HepG2 (cell line): ENCODE data around the gene TMEM270. TPM values are rescaled to one million over a fixed set of nuclear protein-coding genes. Genes with fewer than 3 reads are reported as not detected.

Experiments
- ATAC-seq: fragments of 200-7000 bp; cut with Tn5 transposase; 3 replicates; pipeline ENCODE4 v1.9.1; 2020; ENCODE audit warnings: mild to moderate bottlenecking, moderate library complexity
- BruUV-seq: library from RNA; stranded (reverse); fragments of 400-500 nt; replicated peaks from 2 replicates; lab custom pipeline; 2021; lab: Mats Ljungman, UMichigan
- CTCF ChIA-PET: fragments of 300-600 bp; formaldehyde crosslinking; extraction: SDS; loops from one replicate; lab custom pipeline; 2021; ENCODE audit warnings: low total read pairs, inconsistent platforms, low intra/inter-chr PET ratio; lab: Yijun Ruan, JAX
- POLR2A ChIA-PET: fragments of 350-600 bp; sonication (Branson Sonifier 250); formaldehyde crosslinking; loops from one replicate; lab custom pipeline; 2020; ENCODE audit warnings: antibody characterized with exemption, inconsistent platforms; lab: Yijun Ruan, JAX
- DNase-seq: peaks from one replicate; pipeline ENCODE4 v3.0.0-alpha.2; 2015; ENCODE audit warnings: low spot score
- FAIRE-seq: peaks from 3 replicates; lab custom pipeline; 2011; peaks lifted over from hg19 to GRCh38; lab: Jason Lieb, UNC
- H2AFZ ChIP-seq: one replicate; pipeline ENCODE4 v1.6.1; 2011; ENCODE audit warnings: low read length, inconsistent platforms
- H3K27ac ChIP-seq: fragments of 300-600 bp; 3 replicates; pipeline ENCODE4 v1.8.0; 2011; ENCODE audit warnings: mixed run types, mild to moderate bottlenecking, mixed read lengths, low read length, inconsistent platforms; ENCODE audit not compliant: insufficient read depth; ENCODE audit errors: extremely low read length
- H3K27me3 ChIP-seq, 2 experiments: fragments of 200-600 bp in 1 of 2; 2 replicates in 1 of 2; 3 replicates in 1 of 2; pipeline versions ENCODE4 v1.6.0 to v1.8.0; 2011; ENCODE audit warnings: low read length in 2 of 2, mild to moderate bottlenecking in 2 of 2, moderate library complexity in 2 of 2, inconsistent platforms in 1 of 2; ENCODE audit not compliant: insufficient read depth in 2 of 2, control insufficient read depth in 1 of 2
- H3K36me3 ChIP-seq, 2 experiments: fragments of 200-600 bp in 1 of 2; replicated peaks in 1 of 2; 2 replicates in 1 of 2; 3 replicates in 1 of 2; pipeline versions ENCODE4 v1.5.1 to v1.8.0; 2011; ENCODE audit warnings: low read length in 2 of 2, inconsistent platforms in 1 of 2; ENCODE audit not compliant: insufficient read depth in 2 of 2, control insufficient read depth in 1 of 2
- H3K4me1 ChIP-seq: 2 replicates; pipeline ENCODE4 v1.5.1; 2012; ENCODE audit warnings: low read length, inconsistent platforms; ENCODE audit not compliant: insufficient read depth
- H3K4me2 ChIP-seq: 2 replicates; pipeline ENCODE4 v1.6.0; 2011; ENCODE audit warnings: low read depth, low read length, inconsistent platforms
- H3K4me3 ChIP-seq, 3 experiments: fragments of 200-600 bp in 1 of 3; sonication (generic), shearing (Covaris generic) in 1 of 3; replicated peaks in 1 of 3; 2 replicates each; pipeline ENCODE4 v1.5.1; 2011 to 2016; ENCODE audit warnings: low read length in 3 of 3, inconsistent platforms in 2 of 3, low read depth in 2 of 3, mild to moderate bottlenecking in 2 of 3, control low read depth in 1 of 3, mixed read lengths in 1 of 3; ENCODE audit not compliant: insufficient read depth in 1 of 3
- H3K79me2 ChIP-seq: one replicate; pipeline ENCODE4 v1.6.1; 2011; ENCODE audit warnings: low read length, inconsistent platforms; ENCODE audit not compliant: insufficient read depth
- H3K9ac ChIP-seq: 2 replicates; pipeline ENCODE4 v1.6.0; 2011; ENCODE audit warnings: mild to moderate bottlenecking, low read depth, low read length, inconsistent platforms; ENCODE audit not compliant: insufficient read depth
- H3K9me3 ChIP-seq: 2 replicates; pipeline ENCODE4 v1.5.1; 2012; ENCODE audit warnings: mild to moderate bottlenecking, low read length
- H4K20me1 ChIP-seq: 2 replicates; pipeline ENCODE4 v1.6.0; 2011; ENCODE audit warnings: inconsistent platforms, mild to moderate bottlenecking, low read length, moderate library complexity; ENCODE audit not compliant: insufficient read depth
- CEBPG ChIP-seq: IDR thresholded peaks from 2 replicates; pipeline ENCODE4 v1.6.1; 2016
- EHMT2 ChIP-seq: fragments of 200-600 bp; sonication (generic); IDR thresholded peaks from 2 replicates; pipeline ENCODE4 v1.7.0; 2017; ENCODE audit warnings: antibody characterized with exemption, low read depth, low read length, borderline replicate concordance
- EP300 ChIP-seq, 3 experiments: sonication (generic) in 1 of 3; formaldehyde crosslinking in 1 of 3; IDR thresholded peaks; 2 replicates each; pipeline versions ENCODE4 v1.5.1 to v1.6.1; 2011 to 2020; ENCODE audit warnings: low read depth in 2 of 3, low read length in 2 of 3, borderline replicate concordance in 1 of 3, improper control_type of control experiment in 1 of 3, mild to moderate bottlenecking in 1 of 3, missing genetic modification reagents in 1 of 3, moderate library complexity in 1 of 3
- GATA4 ChIP-seq: sonication (generic); IDR thresholded peaks from 2 replicates; pipeline ENCODE4 v1.6.1; 2016; ENCODE audit warnings: antibody characterized with exemption, low read depth, borderline replicate concordance
- MAZ ChIP-seq, 2 experiments: sonication (generic) in 1 of 2; formaldehyde crosslinking in 1 of 2; IDR thresholded peaks; 2 replicates each; pipeline versions ENCODE4 v1.5.0 to v1.6.1; 2012 to 2020; ENCODE audit warnings: low read depth in 2 of 2, mild to moderate bottlenecking in 2 of 2, borderline replicate concordance in 1 of 2, improper control_type of control experiment in 1 of 2, low read length in 1 of 2, missing genetic modification reagents in 1 of 2, moderate library complexity in 1 of 2
- MIER3 ChIP-seq: IDR thresholded peaks from 2 replicates; pipeline ENCODE4 v1.6.1; 2016; ENCODE audit warnings: missing compliant biosample characterization, borderline replicate concordance
- NFATC3 ChIP-seq: sonication (generic); formaldehyde crosslinking; IDR thresholded peaks from 2 replicates; pipeline ENCODE4 v1.5.1; 2020; ENCODE audit warnings: mild to moderate bottlenecking, missing genetic modification reagents
- SOX6 ChIP-seq, 2 experiments: fragments of 450-650 bp in 1 of 2; sonication (generic) in 1 of 2; formaldehyde crosslinking in 1 of 2; IDR thresholded peaks; 2 replicates each; pipeline versions ENCODE4 v1.4.0 to v1.6.1; 2017 to 2020; ENCODE audit warnings: antibody characterized with exemption in 1 of 2, mild to moderate bottlenecking in 1 of 2, missing genetic modification reagents in 1 of 2
- TOPORS ChIP-seq: sonication (generic); formaldehyde crosslinking; IDR thresholded peaks from 2 replicates; pipeline ENCODE4 v1.8.0; 2023; ENCODE audit warnings: mild to moderate bottlenecking, missing genetic modification reagents
- ZEB1 ChIP-seq: IDR thresholded peaks from 2 replicates; pipeline ENCODE4 v1.6.1; 2012; ENCODE audit warnings: mild to moderate bottlenecking, low read depth, inconsistent platforms; ENCODE audit not compliant: insufficient replicate concordance
- ZFP82 ChIP-seq: sonication (generic); formaldehyde crosslinking; IDR thresholded peaks from 2 replicates; pipeline ENCODE4 v1.5.1; 2020; ENCODE audit warnings: mild to moderate bottlenecking, missing genetic modification reagents, borderline replicate concordance
- ZNF138 ChIP-seq: sonication (generic); formaldehyde crosslinking; IDR thresholded peaks from 2 replicates; pipeline ENCODE4 v1.5.0; 2020; ENCODE audit warnings: mild to moderate bottlenecking, low read depth, missing genetic modification reagents
- ZNF225 ChIP-seq: sonication (generic); formaldehyde crosslinking; IDR thresholded peaks from 2 replicates; pipeline ENCODE4 v1.4.0; 2020; ENCODE audit warnings: mild to moderate bottlenecking, missing genetic modification reagents
- ZNF558 ChIP-seq: sonication (generic); formaldehyde crosslinking; IDR thresholded peaks from 2 replicates; pipeline ENCODE4 v1.9.0; 2022; ENCODE audit warnings: mild to moderate bottlenecking, missing genetic modification reagents, borderline replicate concordance
- ZNF674 ChIP-seq: sonication (generic); formaldehyde crosslinking; IDR thresholded peaks from 2 replicates; pipeline ENCODE4 v1.5.0; 2020; ENCODE audit warnings: low read depth, mild to moderate bottlenecking, missing genetic modification reagents
- WGBS: methylation state at CpG from one replicate; pipeline ENCODE4 v1.1.6; 2017; ENCODE audit warnings: low lambda C conversion rate; 5-methylcytosine and 5-hydroxymethylcytosine counted together
- in situ Hi-C: cut with HindIII; loops from 2 replicates; pipeline ENCODE4 v1.10.0; 2017; ENCODE audit warnings: low pct_unique_long_range_greater_than_20kb; ENCODE audit not compliant: extremely low pct_ligation_motif_present
- intact Hi-C: fragments of 100-400 bp; cut with micrococcal nuclease; formaldehyde crosslinking; loops from one replicate; pipeline ENCODE4 v1.10.0; 2022; ENCODE audit not compliant: unreplicated experiment
- polyA plus RNA-seq, 8 experiments: library from polyadenylated mRNA; depleted of rRNA in 3 of 8; stranded (reverse) in 7 of 8; unstranded in 1 of 8; fragments of >200 nt; fragmentation: Illumina TruSeq in 4 of 8; extraction: Trizol in 4 of 8; gene quantifications; 2 replicates each; pipeline versions ENCODE4 v1.2.1 to v1.2.3, GENCODE V29; 2011 to 2016; ENCODE audit warnings: low read depth in 4 of 8, missing spikeins in 1 of 8, mixed read lengths in 1 of 8; ENCODE audit not compliant: insufficient read depth in 1 of 8
- total RNA-seq, 5 experiments: library from RNA; depleted of rRNA; stranded (reverse); fragments of >200 nt; fragmentation: Illumina TruSeq; extraction: Trizol; gene quantifications; 2 replicates each; pipeline ENCODE4 v1.2.3, GENCODE V29; 2016; ENCODE audit warnings: low read depth in 1 of 5
- TF ChIP-seq, protein P1 (sequence below): sonication (generic); formaldehyde crosslinking; IDR thresholded peaks from 2 replicates; pipeline ENCODE4 v1.4.0; 2020; ENCODE audit warnings: missing genetic modification reagents, mild to moderate bottlenecking, borderline replicate concordance
- TF ChIP-seq, protein P2 (sequence below): sonication (generic); formaldehyde crosslinking; IDR thresholded peaks from 2 replicates; pipeline ENCODE4 v1.5.0; 2020; ENCODE audit warnings: missing genetic modification reagents
- TF ChIP-seq, protein P3 (sequence below): sonication (generic); formaldehyde crosslinking; IDR thresholded peaks from 2 replicates; pipeline ENCODE4 v1.8.0; 2022; ENCODE audit warnings: mild to moderate bottlenecking, missing genetic modification reagents; ENCODE audit not compliant: insufficient replicate concordance

The TMEM270 gene
- total and polyA plus RNA-seq, 2 of the 13 experiments (the other 11 are each of a cell fraction or from before 2014, with no cell fraction given), result not detected

DNA sequence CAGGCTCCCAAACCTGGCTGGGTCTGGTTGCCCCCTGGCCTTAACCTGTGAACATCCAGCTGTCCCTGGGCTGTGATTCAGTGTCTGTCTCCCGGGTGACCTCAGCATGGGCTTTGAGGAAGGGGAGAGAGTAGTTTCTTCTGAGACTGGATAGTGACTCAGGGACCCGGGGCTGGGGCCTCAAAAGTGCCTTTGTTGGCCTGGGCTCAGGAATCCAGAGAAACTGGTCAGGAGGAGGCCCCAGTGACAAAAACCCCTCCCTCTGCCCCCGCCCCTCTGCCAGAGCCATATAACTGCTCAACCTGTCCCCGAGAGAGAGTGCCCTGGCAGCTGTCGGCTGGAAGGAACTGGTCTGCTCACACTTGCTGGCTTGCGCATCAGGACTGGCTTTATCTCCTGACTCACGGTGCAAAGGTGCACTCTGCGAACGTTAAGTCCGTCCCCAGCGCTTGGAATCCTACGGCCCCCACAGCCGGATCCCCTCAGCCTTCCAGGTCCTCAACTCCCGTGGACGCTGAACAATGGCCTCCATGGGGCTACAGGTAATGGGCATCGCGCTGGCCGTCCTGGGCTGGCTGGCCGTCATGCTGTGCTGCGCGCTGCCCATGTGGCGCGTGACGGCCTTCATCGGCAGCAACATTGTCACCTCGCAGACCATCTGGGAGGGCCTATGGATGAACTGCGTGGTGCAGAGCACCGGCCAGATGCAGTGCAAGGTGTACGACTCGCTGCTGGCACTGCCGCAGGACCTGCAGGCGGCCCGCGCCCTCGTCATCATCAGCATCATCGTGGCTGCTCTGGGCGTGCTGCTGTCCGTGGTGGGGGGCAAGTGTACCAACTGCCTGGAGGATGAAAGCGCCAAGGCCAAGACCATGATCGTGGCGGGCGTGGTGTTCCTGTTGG is 30.0 kb upstream of the TMEM270 start, which contains the start of gene CLDN4:
TSS of gene CLDN4 (plus strand) at position 316 of the 903 bp plus-strand sequence. CDS start at position 522, 206 bp downstream.
- Histone ChIP-seq H4K20me1 (no peaks in the 10 kb centered on the region), H3K4me3 (peak within 1 kb of the TSS; percentile 70 to 83 (median 75)), H3K36me3 (no peaks in the 10 kb centered on the region), H2AFZ (no peak within 1 kb of the TSS), H3K9ac (peak within 1 kb of the TSS; percentile 69), H3K4me1 (peaks cover 68% of the 10 kb centered on the region), H3K9me3 (no peaks in the 10 kb centered on the region), H3K27ac (peak within 1 kb of the TSS; percentile 55), H3K79me2 (peaks cover 12% of the 10 kb centered on the region), H3K27me3 (peaks cover 0 to 11% of the 10 kb centered on the region in 2 experiments; a peak in 2 of 5 replicates), H3K4me2 (peak within 1 kb of the TSS; percentile 98)
- ChIA-PET CTCF (no interaction called here), POLR2A (interaction anchor here (1.0 to 5.5 kb wide), 4 partner anchors 9 to 39 kb away, joined by 3 to 55 read pairs (median 4); partner anchors contain the start of gene METTL27)
- FAIRE-seq (peak; percentile 15), ATAC-seq (peak; percentile 66), DNase-seq (peak; percentile 83)
- intact Hi-C loops, result no loop called here
- in situ Hi-C loops, result no loop called here
- WGBS, result 5% methylated on average over 4 of the region's 42 CpGs
- TSS peak; percentile 95 for BruUV-seq
- TF ChIP-seq CEBPG (CRISPR knock-in tag) (no peak), SOX6 (IDR thresholded peaks at IDR 0.05) (no peak), SOX6 (CRISPR knock-in tag; IDR thresholded peaks at IDR 0.05) (peak; percentile 16; the same call in 1 of the 2 replicates), GATA4 (peak; percentile 84), ZNF674 (no peak), EHMT2 (no peak), ZNF225 (CRISPR knock-in tag) (peak; percentile 66), ZEB1 (no peak), ZNF138 (CRISPR knock-in tag) (peak; percentile 91; the same call in 1 of the 2 replicates), EP300 (IDR thresholded peaks at IDR 0.05; ENCODE audit: low read depth in 2 of 2, low read length in 2 of 2) (peak in 1 of 2 experiments; percentile 15; a peak in 1 of 4 replicates), EP300 (CRISPR knock-in tag; IDR thresholded peaks at IDR 0.05; ENCODE audit: borderline replicate concordance) (no peak), ZNF558 (no peak), ZFP82 (CRISPR knock-in tag) (no peak), TOPORS (CRISPR knock-in tag) (no peak), NFATC3 (CRISPR knock-in tag) (no peak), MAZ (IDR thresholded peaks at IDR 0.05; ENCODE audit: borderline replicate concordance, low read depth, low read length) (peak; percentile 63; the same call in 1 of the 2 replicates), MAZ (CRISPR knock-in tag; IDR thresholded peaks at IDR 0.05; ENCODE audit: low read depth) (no peak), MIER3 (CRISPR knock-in tag) (0 out of 2 replicates have a peak, but pooled peaks have one; percentile 12)
- TF ChIP-seq, protein P1, sequence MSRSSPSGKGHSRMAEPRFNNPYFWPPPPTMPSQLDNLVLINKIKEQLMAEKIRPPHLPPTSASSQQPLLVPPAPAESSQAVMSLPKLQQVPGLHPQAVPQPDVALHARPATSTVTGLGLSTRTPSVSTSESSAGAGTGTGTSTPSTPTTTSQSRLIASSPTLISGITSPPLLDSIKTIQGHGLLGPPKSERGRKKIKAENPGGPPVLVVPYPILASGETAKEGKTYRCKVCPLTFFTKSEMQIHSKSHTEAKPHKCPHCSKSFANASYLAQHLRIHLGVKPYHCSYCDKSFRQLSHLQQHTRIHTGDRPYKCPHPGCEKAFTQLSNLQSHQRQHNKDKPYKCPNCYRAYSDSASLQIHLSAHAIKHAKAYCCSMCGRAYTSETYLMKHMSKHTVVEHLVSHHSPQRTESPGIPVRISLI (CRISPR knock-in tag), result no peak
- TF ChIP-seq, protein P2, sequence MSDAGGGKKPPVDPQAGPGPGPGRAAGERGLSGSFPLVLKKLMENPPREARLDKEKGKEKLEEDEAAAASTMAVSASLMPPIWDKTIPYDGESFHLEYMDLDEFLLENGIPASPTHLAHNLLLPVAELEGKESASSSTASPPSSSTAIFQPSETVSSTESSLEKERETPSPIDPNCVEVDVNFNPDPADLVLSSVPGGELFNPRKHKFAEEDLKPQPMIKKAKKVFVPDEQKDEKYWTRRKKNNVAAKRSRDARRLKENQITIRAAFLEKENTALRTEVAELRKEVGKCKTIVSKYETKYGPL, result no peak
- TF ChIP-seq, protein P3, sequence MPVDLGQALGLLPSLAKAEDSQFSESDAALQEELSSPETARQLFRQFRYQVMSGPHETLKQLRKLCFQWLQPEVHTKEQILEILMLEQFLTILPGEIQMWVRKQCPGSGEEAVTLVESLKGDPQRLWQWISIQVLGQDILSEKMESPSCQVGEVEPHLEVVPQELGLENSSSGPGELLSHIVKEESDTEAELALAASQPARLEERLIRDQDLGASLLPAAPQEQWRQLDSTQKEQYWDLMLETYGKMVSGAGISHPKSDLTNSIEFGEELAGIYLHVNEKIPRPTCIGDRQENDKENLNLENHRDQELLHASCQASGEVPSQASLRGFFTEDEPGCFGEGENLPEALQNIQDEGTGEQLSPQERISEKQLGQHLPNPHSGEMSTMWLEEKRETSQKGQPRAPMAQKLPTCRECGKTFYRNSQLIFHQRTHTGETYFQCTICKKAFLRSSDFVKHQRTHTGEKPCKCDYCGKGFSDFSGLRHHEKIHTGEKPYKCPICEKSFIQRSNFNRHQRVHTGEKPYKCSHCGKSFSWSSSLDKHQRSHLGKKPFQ, result no peak
